Midbrain (tissue), 1 donor: ENCODE results near the gene STAB1.

Source experiments
- DNase-seq: peaks from one replicate; lab custom pipeline; 2025; lab: John Stamatoyannopoulos, UW

STAB1 gene

DNA sequence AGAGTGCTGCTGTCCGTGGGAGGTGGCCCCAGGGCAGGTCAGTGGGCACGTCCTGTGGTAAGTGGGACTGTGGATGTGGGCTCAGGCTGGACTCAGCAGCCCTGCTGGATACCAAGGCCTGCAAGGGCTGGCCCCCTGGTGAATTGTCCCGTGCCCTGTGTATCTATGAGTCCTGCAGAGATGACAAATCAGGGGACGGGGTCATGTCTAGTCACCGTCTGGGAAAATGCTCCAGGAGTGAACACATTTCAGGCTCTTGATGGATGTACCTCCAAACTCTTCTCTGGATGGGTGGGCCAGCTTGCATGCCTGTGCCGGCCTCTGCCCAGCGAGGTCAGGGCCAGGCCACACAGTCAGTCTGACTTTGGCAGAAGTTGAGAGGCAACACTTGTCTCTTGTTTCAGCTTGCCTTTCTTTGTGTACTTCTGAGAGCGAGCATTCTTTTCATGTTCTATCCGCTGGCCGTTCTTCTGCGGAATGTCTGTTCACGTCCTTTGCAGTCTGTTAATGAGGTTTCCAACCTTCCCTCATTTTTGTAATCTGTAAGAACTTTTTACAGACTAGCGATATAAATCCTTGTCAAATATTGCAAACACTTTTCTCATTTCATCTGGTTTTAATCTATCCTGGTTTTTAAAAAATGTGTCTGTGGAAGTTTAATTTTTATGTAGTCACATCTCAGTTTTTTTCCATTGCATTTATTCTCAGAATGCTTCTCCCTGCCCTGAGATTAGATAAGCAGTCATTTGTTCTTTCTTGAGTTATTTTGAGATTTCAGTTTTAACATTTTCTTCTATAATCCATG, 11.4 kb upstream of the STAB1 start:
- no peak for DNase-seq

DNA sequence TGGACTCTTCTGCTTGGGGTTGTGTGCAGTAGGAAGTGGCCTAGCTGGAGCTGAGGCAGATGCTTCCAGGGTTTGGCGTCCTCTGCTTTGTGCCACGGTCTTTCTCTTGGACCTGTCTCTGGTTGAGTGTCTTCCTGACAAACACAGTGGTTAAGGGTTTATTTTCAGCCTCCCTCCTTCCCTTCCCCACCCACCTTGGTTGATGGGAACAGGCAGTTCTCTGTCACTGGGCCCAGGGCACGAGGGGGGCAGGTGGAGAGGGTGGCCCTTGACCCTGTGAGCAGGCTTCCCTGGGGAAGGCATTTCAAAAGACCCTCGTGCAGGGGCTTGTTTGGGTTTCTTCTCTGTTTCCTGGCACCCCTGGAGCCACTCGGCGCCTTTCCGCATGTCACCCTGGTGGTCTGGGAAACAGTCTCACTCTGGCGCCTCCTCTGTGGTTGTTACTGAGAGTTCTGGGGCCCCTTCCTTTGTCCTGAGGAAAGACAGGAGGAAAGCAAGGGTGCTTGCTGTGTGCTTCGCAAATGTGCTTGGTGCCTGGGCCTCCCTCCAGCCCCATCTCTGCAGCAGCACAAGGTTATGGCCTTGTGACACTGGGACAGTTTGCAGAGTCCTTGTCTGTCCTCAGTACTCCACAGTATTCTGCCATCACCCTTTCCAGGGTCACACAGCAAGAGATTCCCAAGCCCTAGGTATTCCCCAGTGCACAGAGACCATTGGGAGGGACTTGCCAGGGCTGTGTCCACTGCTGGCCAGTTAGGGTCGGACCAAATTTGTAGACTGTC, 10.3 kb upstream of the STAB1 start:
- DNase-seq = no peak

DNA sequence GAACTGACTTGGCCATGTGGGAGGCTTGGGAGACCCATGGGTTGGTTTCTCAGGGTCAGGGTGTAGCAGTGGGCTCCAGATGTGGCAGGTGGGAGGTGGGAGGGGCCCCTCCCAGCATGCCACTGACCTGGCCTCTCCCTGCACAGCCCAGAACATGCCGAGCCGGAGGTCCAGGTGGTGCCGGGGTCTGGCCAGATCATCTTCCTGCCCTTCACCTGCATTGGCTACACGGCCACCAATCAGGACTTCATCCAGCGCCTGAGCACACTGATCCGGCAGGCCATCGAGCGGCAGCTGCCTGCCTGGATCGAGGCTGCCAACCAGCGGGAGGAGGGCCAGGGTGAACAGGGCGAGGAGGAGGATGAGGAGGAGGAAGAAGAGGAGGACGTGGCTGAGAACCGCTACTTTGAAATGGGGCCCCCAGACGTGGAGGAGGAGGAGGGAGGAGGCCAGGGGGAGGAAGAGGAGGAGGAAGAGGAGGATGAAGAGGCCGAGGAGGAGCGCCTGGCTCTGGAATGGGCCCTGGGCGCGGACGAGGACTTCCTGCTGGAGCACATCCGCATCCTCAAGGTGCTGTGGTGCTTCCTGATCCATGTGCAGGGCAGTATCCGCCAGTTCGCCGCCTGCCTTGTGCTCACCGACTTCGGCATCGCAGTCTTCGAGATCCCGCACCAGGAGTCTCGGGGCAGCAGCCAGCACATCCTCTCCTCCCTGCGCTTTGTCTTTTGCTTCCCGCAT, 7.9 kb upstream of the STAB1 start:
- DNase-seq = no peak

DNA sequence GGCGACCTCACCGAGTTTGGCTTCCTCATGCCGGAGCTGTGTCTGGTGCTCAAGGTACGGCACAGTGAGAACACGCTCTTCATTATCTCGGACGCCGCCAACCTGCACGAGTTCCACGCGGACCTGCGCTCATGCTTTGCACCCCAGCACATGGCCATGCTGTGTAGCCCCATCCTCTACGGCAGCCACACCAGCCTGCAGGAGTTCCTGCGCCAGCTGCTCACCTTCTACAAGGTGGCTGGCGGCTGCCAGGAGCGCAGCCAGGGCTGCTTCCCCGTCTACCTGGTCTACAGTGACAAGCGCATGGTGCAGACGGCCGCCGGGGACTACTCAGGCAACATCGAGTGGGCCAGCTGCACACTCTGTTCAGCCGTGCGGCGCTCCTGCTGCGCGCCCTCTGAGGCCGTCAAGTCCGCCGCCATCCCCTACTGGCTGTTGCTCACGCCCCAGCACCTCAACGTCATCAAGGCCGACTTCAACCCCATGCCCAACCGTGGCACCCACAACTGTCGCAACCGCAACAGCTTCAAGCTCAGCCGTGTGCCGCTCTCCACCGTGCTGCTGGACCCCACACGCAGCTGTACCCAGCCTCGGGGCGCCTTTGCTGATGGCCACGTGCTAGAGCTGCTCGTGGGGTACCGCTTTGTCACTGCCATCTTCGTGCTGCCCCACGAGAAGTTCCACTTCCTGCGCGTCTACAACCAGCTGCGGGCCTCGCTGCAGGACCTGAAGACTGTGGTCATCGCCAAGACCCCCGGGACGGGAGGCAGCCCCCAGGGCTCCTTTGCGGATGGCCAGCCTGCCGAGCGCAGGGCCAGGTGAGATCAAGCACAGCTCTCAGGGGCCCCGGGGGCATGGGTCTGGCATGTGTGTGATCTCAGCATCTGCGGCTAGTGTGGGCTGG, 7.1 kb upstream of the STAB1 start:
- DNase-seq = no peak

DNA sequence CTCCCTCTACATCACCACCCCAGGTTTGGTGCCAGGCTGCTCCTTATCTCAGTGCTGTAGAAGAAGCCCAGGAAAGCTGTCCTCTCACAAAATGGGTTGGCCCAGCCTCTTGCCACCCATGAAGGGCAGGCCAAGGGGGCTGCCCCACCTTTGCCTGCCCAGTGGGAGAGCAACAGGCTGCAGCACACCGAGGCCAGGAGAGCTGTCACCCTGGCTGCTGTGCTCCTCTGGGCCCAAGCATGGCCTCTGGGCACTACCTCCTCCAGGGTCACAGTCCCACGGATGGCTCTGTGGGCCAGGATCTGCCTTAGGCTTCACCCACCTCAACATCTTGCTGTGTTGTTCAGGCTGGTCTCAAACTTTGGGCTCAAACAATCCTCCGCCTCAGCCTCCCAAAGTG, 6.4 kb upstream of the STAB1 start:
- DNase-seq = no peak

DNA sequence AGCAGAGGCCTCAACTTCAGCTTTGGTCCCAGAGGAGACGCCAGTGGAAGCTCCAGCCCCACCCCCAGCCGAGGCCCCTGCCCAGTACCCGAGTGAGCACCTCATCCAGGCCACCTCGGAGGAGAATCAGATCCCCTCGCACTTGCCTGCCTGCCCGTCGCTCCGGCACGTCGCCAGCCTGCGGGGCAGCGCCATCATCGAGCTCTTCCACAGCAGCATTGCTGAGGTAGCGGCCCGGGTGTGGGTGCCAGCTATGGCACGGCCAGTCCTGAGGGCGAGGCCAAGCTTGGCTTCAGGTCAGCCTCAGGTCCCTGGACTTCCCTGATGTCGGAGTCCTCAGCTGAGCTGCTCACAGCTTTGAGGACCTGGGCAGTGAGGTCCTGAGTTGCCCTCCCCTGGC, 5.7 kb upstream of the STAB1 start:
- no peak for DNase-seq

DNA sequence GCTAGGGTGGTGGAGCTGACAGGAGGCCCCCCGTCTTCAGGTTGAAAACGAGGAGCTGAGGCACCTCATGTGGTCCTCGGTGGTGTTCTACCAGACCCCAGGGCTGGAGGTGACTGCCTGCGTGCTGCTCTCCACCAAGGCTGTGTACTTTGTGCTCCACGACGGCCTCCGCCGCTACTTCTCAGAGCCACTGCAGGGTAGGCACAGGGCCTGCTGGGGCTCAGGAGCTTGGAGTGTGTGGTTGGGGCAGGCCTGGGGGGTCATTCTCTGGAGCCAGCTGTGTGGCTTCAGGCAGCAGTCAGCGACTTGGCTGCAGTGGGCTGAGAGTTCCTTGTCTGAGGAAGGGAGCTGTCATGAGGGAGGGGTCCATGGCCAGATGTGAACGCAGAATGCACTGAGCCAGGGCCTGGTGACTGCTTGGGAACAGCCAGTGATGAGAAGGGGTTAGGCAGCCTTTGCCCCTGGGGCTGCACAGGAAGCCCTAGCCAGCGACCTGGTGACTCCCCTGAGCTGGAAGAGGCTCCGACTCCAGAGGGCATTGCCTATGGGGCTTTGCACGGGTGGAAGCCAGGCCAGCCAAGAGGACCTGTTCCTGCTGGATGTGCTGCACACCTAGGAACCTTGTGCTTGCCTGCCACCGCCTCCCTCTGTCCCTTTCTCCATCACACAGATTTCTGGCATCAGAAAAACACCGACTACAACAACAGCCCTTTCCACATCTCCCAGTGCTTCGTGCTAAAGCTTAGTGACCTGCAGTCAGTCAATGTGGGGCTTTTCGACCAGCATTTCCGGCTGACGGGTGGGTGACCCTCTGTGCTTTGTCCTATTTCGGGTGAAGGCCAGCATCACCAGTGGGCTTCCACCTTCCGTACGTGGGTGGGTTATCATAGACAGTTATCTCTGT, 4.9 kb upstream of the STAB1 start:
- DNase-seq = no peak

DNA sequence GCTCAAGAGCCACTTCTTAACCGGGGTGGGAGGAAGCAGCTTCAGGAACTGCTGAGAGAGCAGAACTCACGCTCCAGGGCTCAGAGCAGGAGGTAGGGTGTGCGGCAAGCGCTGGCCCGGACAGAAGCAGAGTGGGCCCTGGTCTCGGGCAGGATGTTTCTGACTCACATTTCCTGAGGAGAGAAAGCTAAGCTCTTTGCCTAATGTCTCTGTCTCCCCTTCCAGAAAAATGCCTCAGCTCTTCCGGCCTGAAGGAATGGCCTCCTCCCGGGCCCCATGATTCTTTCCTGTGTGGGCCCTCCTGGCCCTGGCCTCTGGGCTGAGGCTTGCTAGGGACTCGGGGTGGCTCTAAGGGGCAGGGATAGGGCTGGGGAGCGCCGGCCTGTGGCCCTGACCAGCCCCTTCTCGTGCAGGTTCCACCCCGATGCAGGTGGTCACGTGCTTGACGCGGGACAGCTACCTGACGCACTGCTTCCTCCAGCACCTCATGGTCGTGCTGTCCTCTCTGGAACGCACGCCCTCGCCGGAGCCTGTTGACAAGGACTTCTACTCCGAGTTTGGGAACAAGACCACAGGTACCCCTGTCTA, 4.1 kb upstream of the STAB1 start:
- DNase-seq = no peak

DNA sequence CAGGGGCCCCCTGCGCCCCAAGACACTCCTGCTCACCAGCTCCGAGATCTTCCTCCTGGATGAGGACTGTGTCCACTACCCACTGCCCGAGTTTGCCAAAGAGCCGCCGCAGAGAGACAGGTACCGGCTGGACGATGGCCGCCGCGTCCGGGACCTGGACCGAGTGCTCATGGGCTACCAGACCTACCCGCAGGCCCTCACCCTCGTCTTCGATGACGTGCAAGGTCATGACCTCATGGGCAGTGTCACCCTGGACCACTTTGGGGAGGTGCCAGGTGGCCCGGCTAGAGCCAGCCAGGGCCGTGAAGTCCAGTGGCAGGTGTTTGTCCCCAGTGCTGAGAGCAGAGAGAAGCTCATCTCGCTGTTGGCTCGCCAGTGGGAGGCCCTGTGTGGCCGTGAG, 3.1 kb upstream of the STAB1 start:
- DNase-seq = no peak

DNA sequence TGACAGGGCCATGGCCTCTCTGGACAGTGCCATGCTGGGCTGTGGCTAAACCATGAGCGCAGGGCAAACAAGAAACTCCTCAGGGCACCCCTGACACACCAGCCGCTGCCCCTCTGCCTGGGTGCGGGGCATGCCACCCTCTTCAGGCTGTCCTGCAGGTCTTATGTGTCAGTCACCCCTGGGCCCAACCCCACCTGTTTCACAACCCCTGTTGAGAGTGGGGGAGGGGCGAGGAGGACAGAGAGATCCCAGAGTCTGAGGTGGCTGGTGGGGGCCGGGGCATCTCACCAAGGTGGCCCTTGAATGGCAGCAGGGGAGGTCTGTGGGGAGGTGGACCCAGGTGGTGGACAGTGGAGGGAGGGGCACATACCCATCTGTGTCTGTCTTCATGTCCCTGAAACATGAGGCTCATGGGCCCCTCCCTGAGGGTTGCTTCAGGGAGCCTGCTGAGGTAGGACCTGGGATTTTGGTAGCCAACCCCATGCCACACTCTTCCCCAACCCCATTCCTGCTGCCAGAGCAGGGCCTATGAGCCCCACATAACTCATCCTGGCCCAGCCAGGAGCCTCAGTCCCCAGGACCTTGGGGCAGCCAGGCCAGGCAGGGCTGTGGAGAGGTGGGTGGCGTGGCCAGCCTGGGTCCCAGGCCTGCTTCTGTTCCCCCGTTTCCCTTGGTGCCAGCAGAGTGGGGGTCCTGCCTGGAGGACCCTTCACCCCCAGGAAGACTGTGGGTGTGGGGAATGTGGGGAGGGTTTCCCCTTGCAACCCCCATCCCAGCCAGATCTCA, 1.7 kb upstream of the STAB1 start:
- no peak for DNase-seq

DNA sequence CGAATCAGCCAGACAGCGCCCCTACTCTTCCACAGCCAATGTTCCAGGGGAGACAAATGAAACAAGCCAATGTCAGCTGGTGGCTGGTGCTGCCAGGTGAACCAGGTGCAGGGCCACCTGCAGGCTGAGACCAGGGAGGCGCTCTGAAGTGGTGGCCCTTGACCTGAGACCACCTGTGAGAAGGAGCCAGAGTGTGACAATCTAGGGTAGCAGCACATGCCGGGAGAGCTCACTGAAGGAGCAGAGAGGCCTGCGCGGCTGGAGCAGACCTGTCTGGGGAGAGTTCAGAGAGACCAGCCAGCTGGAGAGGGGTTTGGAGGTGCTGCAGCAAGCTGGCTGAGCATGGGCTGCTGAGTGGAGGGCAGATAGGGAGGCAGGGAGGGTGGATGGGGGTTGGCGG, 693 bp upstream of the STAB1 start:
- no peak for DNase-seq

DNA sequence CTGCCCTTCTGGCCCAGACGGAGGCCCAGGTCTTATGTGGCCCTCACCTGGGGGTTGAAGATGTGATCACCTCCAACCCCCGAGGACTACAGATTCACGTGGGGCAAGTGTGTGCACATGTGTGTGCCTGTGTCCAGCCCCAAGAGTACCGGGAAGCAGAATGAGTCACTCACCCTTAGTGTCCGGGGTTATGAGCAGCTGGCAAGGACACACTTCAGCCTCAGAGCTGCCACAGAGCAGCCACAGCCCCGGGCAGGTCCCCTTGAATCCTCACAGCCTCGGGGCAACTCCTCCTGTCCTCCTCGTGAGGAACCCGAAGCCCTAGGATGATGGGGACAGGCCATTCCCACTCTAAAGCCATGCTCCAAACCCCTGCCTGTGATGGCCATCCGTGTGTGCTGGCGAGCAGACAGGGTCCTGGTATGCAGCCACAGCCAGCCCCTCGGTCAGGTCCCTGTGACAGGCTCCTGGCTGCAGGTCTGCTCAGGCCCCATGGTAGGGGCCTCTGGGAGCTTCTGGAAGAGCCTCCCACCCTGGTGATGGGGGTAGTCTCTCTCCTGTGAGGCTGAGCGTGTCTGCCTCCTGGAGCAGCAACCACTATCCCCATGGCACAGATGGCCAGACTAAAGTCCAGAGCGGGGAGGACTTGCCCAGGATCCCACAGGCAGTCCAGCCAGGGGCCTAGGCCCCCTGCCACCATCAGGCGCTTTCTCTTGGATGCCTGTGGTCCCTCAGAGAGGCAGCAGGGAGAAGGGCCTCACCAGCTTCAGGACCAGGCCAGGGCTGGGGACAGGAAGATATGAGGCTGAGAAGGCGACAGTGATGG, 852 bp downstream of the STAB1 start:
- DNase-seq = no peak

DNA sequence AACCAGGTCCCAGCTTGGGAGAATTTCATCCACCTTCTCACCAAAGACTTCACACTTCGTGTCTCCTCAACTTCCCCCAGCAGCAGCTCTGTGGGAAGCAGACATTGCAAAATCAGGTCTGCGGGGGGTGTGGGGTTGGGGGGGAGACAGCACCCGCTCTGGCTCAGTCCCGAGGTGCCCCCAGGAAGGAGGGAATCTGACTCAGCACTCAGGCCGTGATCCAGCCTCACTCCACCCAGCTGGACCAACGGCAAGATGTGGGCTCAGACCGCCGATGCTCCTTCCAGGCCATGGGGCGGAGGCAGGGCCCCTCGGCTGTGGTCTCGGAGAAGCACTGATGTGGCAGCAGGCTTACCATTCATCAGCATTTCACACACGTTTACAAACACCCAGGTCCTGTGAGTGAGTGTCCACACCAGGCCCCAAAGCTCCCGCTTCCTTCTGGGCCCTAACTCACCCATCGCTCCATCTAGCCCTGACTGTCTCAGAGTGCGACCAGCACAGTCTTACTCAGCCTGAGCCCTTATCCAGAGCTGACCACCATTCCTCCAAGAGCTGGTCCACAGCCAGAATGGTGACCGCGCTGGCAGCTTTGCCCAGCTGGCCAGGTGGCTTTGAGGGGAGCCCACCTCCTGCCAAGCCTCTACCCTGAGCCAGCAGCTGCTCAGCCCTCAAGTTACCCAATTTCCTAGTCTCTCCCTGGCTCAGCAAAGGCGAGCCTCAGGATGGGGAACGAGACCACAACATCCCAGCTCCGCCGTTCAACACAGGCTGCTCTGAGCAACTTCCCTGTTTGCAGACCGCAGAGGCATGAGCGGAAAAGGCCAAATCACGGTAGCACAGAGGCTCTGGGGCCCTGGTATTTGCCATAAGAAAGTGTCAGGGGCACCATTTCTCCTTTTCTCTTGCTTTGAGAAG, 3.3 kb downstream of the STAB1 start:
- peak; percentile 33 for DNase-seq

DNA sequence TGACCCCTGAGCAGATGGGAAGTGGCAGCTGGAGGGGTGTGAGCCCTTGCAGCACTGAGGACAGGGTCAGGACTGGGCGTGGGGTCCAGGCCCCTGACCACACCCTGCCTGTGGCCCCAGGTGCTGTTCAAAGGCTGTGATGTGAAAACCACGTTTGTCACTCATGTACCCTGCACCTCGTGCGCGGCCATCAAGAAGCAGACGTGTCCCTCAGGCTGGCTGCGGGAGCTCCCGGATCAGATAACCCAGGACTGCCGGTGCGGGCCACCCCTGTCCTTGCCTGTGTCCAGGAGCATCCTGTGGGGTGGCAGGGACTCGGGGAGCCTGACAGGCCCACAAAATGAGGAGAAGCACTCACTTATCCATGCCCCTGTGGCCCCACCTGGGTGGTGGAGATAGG, 5.9 kb downstream of the STAB1 start:
- no peak for DNase-seq

DNA sequence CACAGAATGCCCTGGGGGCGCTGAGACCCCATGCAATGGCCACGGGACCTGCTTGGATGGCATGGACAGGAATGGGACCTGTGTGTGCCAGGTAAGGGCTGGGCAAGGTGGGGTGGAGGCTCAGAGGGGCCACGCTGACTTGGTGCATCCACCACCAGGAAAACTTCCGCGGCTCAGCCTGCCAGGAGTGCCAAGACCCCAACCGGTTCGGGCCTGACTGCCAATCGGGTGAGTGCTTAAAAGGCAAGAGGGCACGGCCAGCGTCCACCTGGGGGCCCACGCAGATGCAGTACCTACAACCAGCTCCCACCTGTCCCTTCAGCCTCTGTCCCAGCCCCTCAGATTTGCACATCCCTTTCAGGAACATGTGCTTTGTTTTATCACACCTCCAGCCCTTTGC, 6.9 kb downstream of the STAB1 start:
- DNase-seq = no peak

DNA sequence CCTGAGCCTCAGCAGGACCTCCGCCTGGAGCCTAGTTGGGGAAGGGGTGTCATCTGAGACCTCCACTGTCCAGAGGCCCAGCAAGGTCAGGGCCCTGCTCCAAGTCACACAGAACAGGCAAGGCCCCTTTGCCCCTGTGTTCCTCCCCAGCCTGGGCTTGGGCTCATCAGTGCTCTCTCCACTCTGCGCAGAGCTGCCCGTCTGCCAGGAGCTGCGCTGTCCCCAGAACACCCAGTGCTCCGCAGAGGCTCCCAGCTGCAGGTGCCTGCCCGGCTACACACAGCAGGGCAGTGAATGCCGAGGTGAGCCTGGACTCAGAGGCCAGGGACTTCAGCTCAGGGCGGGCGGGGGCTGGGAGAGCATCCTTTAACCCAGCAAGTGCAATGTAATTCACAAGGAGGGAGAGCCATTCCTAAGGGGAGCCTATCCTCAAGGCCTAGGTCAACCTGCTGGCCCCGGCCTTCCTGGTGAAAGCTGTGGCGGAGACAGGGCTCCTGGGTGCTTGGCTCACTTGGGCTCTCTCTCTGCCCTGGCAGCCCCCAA, 7.7 kb downstream of the STAB1 start:
- no peak for DNase-seq

DNA sequence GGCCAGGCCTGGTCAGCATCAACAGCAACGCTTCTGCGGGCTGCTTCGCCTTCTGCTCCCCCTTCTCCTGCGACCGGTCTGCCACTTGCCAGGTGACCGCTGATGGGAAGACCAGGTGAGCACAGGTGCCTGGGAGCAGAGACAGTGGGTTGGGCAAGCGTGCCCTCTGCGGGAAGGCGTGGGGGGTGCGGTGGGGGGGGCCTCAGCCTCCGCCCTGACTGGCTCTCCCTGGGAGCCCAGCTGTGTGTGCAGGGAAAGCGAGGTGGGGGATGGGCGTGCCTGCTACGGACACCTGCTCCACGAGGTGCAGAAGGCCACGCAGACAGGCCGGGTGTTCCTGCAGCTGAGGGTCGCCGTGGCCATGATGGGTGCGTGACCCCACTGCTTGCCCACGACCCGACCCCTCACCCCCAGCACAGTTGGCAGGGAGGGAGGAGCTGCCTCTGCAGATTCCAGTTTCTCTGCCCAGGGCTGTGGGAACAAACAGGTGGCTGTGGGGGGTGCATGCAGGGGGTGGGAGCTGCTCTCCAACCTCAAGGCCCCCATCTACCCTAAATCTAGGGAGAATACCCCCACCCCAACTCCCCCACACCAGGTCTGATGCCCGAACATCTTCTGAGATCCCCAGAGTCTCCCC, 8.8 kb downstream of the STAB1 start:
- no peak for DNase-seq
